SU-DHL-6 (cell line): ENCODE results near the gene SETDB1.

Experiments used
- CTCF ChIP-seq: fragments of 200-600 bp; sonication (generic); IDR thresholded peaks from one replicate; pipeline ENCODE4 v1.5.1; 2017; ENCODE audit warnings: antibody characterized with exemption, mild to moderate bottlenecking, low read length, moderate library complexity; ENCODE audit not compliant: insufficient read depth, poor library complexity, severe bottlenecking
- EZH2phosphoT487 ChIP-seq: fragments of 200-600 bp; sonication (generic), shearing (Covaris generic); conservative IDR thresholded peaks from 2 replicates; pipeline ENCODE4 v1.6.1; 2018; ENCODE audit warnings: mild to moderate bottlenecking, antibody characterized with exemption, low read length, moderate library complexity, mixed read lengths

GRCh38 chr1:151007853-151008243, 81.7 kb downstream of the SETDB1 start:
- TF ChIP-seq CTCF, result no peak
- TF ChIP-seq EZH2phosphoT487, result no peak
